Measurements from ENCODE around the gene FAM3D. TPM values are rescaled to one million over a fixed set of nuclear protein-coding genes. Genes with fewer than 3 reads are reported as not detected.

FAM3D gene
- total and polyA plus RNA-seq, 4 donors, result 0.09 TPM; not detected in 3

GRCh38 chr3:58672451-58672850, 5.9 kb upstream of the FAM3D start:
- TF ChIP-seq SP1 (IDR thresholded peaks at IDR 0.05), result no peak
- TF ChIP-seq RXRA (IDR thresholded peaks at IDR 0.05), result no peak
- no peak for TF ChIP-seq TAF1 (conservative IDR thresholded peaks at IDR 0.05)
- no peak for TF ChIP-seq CTCF (IDR thresholded peaks at IDR 0.05; ENCODE audit: low read depth, low read length, missing input control)
- no peak for TF ChIP-seq MAX (IDR thresholded peaks at IDR 0.05)
- H3K27me3 ChIP-seq (ENCODE audit: control insufficient read depth in 4 of 4, insufficient read depth in 4 of 4, low read length in 3 of 4), result no peaks in the 10 kb centered on the region
- H3K27ac ChIP-seq (ENCODE audit: low read depth in 1 of 2, low read length in 2 of 2), result no peak overlapping the region
- no peak overlapping the region for H3K9ac ChIP-seq (ENCODE audit: low read depth in 1 of 2, low read length in 2 of 2)
- no peaks in the 10 kb centered on the region for H3K4me1 ChIP-seq (ENCODE audit: control insufficient read depth in 4 of 4, insufficient read depth in 4 of 4, low read length in 3 of 4)
- 87% methylated on average over 8 of the region's 8 CpGs for WGBS
- no peaks in the 10 kb centered on the region for H3K36me3 ChIP-seq (ENCODE audit: control insufficient read depth in 4 of 4, insufficient read depth in 3 of 4, low read depth in 1 of 4, low read length in 3 of 4)
- H3K9me3 ChIP-seq (ENCODE audit: control insufficient read depth in 4 of 4, low read length in 3 of 4), result no peaks in the 10 kb centered on the region
- no peak for DNase-seq (ENCODE audit: low spot score)
- H3K4me3 ChIP-seq (ENCODE audit: low read depth in 1 of 3, low read length in 3 of 3), result no peak overlapping the region

GRCh38 chr3:58670506-58671135, 4.0 kb upstream of the FAM3D start:
- no peaks in the 10 kb centered on the region for H3K9me3 ChIP-seq (ENCODE audit: control insufficient read depth in 4 of 4, low read length in 3 of 4)
- no peaks in the 10 kb centered on the region for H3K36me3 ChIP-seq (ENCODE audit: control insufficient read depth in 4 of 4, insufficient read depth in 3 of 4, low read depth in 1 of 4, low read length in 3 of 4)
- no peak for DNase-seq (ENCODE audit: low spot score)
- H3K27me3 ChIP-seq (ENCODE audit: control insufficient read depth in 4 of 4, insufficient read depth in 4 of 4, low read length in 3 of 4), result no peaks in the 10 kb centered on the region
- TF ChIP-seq RXRA (IDR thresholded peaks at IDR 0.05), result no peak
- no peak for TF ChIP-seq ATF3 (IDR thresholded peaks at IDR 0.05)
- TF ChIP-seq REST (IDR thresholded peaks at IDR 0.05), result no peak
- no peak for TF ChIP-seq FOXA1 (IDR thresholded peaks at IDR 0.05)
- TF ChIP-seq NR2F2 (IDR thresholded peaks at IDR 0.05), result no peak
- TF ChIP-seq TAF1 (conservative IDR thresholded peaks at IDR 0.05), result no peak
- TF ChIP-seq YY1 (IDR thresholded peaks at IDR 0.05), result no peak
- no peak for TF ChIP-seq MAX (IDR thresholded peaks at IDR 0.05)
- TF ChIP-seq HNF4A (conservative IDR thresholded peaks at IDR 0.05), result no peak
- no peak overlapping the region for H3K27ac ChIP-seq (ENCODE audit: low read depth in 1 of 2, low read length in 2 of 2)
- 76% methylated on average over 9 of the region's 9 CpGs for whole genome bisulfite sequencing
- H3K9ac ChIP-seq (ENCODE audit: low read depth in 1 of 2, low read length in 2 of 2), result no peak overlapping the region
- no peaks in the 10 kb centered on the region for H3K4me1 ChIP-seq (ENCODE audit: control insufficient read depth in 4 of 4, insufficient read depth in 4 of 4, low read length in 3 of 4)
- no peak overlapping the region for H3K4me3 ChIP-seq (ENCODE audit: low read depth in 1 of 3, low read length in 3 of 3)

GRCh38 chr3:58668247-58668646, 1.7 kb upstream of the FAM3D start:
- Histone ChIP-seq H3K27ac (ENCODE audit: low read depth in 1 of 2, low read length in 2 of 2) (no peak overlapping the region), H3K27me3 (ENCODE audit: control insufficient read depth in 4 of 4, insufficient read depth in 4 of 4, low read length in 3 of 4) (no peaks in the 10 kb centered on the region), H3K4me1 (ENCODE audit: control insufficient read depth in 4 of 4, insufficient read depth in 4 of 4, low read length in 3 of 4) (no peaks in the 10 kb centered on the region), H3K9me3 (ENCODE audit: control insufficient read depth in 4 of 4, low read length in 3 of 4) (no peaks in the 10 kb centered on the region), H3K4me3 (ENCODE audit: low read depth in 1 of 3, low read length in 3 of 3) (no peak overlapping the region), H3K9ac (ENCODE audit: low read depth in 1 of 2, low read length in 2 of 2) (no peak overlapping the region), H3K36me3 (ENCODE audit: control insufficient read depth in 4 of 4, insufficient read depth in 3 of 4, low read depth in 1 of 4, low read length in 3 of 4) (no peaks in the 10 kb centered on the region)
- WGBS, result 77% methylated on average over 8 of the region's 8 CpGs
- no peak for DNase-seq (ENCODE audit: low spot score)
- TF ChIP-seq NR2F2 (IDR thresholded peaks at IDR 0.05), result no peak
- TF ChIP-seq GABPA (IDR thresholded peaks at IDR 0.05 in 1 of 2, conservative IDR thresholded peaks at IDR 0.05 in 1 of 2), result no peak
- no peak for TF ChIP-seq SP1 (IDR thresholded peaks at IDR 0.05)
- TF ChIP-seq HNF4A (conservative IDR thresholded peaks at IDR 0.05), result no peak
- no peak for TF ChIP-seq HNF4G (IDR thresholded peaks at IDR 0.05)
- TF ChIP-seq ATF3 (IDR thresholded peaks at IDR 0.05), result no peak
- no peak for TF ChIP-seq YY1 (IDR thresholded peaks at IDR 0.05)
- no peak for TF ChIP-seq EGR1 (IDR thresholded peaks at IDR 0.05; ENCODE audit: low read depth in 2 of 2)
- TF ChIP-seq JUND (IDR thresholded peaks at IDR 0.05), result no peak
- TF ChIP-seq RXRA (IDR thresholded peaks at IDR 0.05), result no peak
- TF ChIP-seq ZBTB33 (IDR thresholded peaks at IDR 0.05), result no peak
- no peak for TF ChIP-seq RAD21 (IDR thresholded peaks at IDR 0.05)
- no peak for TF ChIP-seq MAX (IDR thresholded peaks at IDR 0.05)
